ENCODE data around the gene FBXL7.
"Not testable (repeated sequence)": the region's sequence is repeated elsewhere in the genome, so short reads cannot be mapped to it uniquely, and the experiment has no call there.

FBXL7 gene

DNA sequence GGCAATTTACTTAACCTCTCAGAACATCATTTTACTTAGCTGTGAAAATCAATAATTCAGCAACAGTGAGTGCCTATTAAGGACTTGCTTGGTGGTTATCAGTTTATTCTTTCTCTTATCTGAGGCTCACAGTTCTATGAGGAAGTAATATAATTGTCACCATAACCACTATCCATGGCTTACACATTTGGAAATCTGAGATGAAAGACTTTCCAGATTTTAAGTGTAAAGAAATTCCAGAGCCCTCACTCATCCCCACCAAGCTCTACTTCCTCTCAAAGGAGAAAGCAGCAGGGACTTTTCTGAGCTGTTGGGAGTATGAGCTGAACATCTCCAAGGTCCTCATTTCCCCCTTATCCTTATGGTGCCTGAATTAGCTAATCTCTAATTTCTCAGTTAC, 321.5 kb downstream of the FBXL7 start:
- peak; percentile 45 for DNase-seq (ENCODE audit: low read depth)

DNA sequence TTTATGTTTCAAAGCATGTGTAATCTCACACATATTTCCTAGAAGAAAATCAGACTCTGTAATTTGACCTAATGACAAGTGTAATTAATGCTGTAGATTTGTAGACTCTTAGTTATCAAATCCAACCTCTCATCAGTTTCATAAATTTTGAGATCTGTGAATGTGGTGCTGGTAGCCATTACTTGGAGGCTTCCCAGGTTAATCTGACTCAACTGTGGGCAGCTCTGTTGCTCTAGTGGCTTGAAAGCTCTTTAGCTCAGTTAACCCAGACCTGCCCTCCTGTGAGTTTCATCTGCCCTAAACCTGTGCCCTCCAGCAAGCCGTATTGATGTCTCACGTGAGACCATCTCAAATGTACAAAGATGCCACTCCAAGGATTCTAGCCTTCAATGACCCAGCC, 323.4 kb downstream of the FBXL7 start:
- no peak for DNase-seq (ENCODE audit: low read depth)

GRCh38 chr5:15827741-15828140, 327.8 kb downstream of the FBXL7 start:
- DNase-seq (ENCODE audit: low read depth), result no peak

DNA sequence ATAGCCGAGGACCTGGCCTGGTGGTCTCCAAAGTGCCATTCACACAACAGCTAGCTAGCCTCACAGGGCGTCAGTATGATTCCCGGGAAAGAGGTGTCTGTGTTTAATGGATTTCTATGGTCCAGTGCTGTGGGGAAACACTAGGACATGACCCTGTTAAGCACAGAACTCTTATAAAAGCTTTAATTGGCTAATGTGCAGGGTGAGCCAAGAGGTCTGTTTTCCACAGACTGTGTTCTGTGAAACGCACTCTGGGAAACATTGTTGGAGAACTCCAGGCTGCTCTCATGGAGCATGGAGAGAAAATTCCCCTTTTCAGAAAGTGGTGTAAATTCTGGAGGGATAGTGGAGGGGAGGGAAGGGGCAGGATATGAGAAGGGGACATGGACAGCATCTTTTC, 331.4 kb downstream of the FBXL7 start:
- DNase-seq (ENCODE audit: low read depth), result no peak

DNA sequence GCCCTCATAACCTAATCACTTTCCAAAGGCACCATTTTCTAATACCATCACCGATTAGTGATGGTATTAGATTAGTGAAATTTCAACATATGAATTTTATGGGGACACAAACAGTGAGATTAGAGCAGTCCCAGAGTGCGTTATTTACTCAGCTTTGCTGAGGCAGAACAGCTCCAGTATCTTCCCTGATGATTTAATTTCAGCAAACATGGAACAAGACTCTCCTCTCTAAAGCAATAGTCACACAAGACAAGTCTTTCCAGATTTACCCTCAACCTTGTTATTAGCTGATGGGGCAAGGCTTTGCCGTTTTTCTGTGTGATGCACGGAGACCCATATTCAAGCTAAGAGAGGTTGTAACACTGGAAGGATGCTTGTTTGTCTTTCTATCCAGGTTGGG, 333.4 kb downstream of the FBXL7 start:
- no peak for DNase-seq (ENCODE audit: low read depth)

DNA sequence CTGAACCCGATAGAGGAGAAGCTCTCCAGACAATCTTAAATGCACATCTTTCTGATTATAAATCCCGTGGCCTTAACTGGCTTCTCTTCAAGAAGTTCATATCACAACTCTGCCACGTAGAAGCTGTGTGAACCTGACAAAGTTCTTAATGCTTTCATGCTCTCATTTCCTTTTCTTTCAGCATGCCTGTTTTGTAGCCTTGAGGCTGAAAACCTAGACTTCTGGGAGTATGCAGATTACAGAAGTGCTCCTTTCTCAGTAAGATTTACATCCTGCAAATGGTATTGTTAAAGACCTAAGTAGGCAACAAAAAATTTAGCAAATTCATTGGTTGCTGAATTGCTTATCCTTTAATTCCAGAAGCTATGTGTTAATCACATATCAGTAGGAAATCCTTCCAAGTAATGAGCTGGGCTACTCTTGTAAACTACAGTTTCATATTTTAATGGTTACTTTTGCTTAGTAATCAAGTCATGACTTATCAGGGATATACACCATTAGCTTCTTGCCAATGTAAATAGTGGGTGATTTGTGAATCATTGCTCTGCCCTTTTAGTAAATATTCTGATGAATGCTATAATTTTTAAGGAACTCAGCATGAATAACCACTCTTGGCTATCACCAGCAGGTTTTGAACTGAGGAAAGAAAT, 334.7 kb downstream of the FBXL7 start:
- peak; percentile 71 for DNase-seq (ENCODE audit: low read depth)

GRCh38 chr5:15835514-15835913, 335.5 kb downstream of the FBXL7 start:
- DNase-seq (ENCODE audit: low read depth), result peak; percentile 49

GRCh38 chr5:15837551-15838289, 337.7 kb downstream of the FBXL7 start:
- DNase-seq (ENCODE audit: low read depth), result no peak

DNA sequence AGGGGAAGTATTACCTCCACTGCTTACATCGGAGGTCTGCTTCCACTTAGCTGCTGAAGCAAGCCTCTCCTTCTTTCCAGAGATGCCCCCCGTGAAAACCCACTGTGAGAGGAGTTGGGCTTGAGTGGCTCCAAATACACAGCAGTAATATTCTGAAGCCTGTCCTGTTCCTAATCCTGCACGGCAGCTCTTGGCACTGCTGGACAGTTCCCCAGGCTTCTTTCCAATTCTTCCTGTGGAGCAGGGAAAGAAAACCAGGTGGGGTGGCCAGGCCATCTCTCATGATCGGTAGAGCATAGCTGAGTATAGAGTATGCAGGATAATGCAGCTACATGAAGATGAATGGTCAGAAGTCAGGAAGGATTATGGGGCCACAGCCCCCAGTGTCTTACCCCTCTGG, 344.3 kb downstream of the FBXL7 start:
- DNase-seq (ENCODE audit: low read depth), result no peak

- DNase-seq (ENCODE audit: low read depth), result no peak
Measured at GRCh38 chr5:15844871-15845270, 344.9 kb downstream of the FBXL7 start.

GRCh38 chr5:15850536-15850935, 350.6 kb downstream of the FBXL7 start:
- no peak for DNase-seq (ENCODE audit: low read depth)

DNA sequence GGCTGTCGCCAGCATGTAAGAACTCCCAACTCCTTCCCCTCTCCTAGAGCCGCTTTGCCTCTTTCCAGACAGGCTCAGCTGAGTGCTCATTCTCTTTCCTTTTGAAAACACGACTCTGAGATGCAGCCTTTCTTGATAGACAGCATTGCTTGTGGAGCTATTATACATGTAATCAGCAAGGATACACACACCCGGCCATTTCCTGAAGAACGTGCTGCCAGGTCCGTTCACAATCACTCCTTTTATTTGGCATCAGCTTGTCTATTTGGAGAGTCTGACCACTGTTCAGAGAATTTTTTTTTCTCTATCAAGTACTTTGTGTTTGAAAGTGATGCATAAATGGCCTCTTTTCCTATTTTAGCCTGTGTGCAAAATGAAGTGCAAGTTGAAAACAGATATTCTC, 351.0 kb downstream of the FBXL7 start:
- DNase-seq (ENCODE audit: low read depth), result no peak

DNA sequence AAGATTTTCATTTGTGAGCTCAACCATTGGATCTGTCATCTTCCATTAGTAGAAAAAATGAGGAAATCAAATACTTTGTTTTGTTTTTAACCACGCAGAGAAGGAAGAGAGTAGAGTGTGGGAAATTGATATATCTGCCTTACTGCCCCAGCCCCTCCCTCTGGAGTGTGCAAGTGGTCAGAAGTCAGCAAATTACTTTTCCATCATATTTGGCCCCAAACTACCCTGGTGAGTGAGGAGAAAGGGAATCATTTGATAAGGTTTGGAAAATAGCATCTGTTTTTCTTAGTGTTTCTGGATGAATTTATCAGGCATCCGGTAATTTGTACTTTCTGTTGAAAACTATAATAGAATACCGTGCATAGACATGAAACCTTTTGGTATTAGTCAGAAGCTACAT, 352.2 kb downstream of the FBXL7 start:
- no peak for DNase-seq (ENCODE audit: low read depth)

DNA sequence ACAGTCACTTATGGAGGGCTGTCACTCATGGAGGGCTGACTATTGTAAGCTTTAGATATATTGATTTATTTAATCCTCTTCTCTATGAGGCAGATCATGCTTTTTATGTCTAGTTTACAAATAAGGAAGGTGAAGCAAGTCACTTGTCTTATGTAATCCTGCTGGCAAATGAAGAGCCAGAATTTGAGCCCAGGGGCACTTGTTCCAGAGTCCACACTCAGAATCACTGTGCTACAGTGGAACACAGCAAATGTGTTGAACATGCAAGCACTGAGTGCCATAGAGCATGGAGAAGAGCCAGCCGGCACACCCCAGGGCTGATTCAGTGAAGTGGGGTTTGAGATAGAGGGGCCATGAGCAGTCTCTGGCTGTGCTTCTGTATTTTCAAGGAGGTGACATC, 353.0 kb downstream of the FBXL7 start:
- DNase-seq (ENCODE audit: low read depth), result no peak

DNA sequence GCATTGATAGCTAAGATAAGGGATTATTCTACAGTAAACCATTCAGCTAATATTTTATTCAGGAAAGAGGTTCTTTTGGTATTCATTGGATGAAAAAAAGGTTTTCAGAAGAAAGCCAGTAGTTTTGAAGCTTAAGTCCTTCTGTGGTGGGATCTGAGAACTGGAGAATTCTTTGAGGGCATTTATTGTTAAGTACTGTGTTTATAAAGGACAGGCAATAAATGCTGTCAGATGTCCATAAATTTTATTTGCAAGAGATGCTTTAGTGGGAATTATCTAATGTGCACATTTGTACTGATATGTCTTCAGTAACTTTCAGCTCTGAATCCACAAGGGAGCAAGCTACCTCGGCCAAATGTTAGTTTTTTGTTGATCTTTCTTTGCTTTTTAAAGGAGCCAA, 358.3 kb downstream of the FBXL7 start:
- no peak for DNase-seq (ENCODE audit: low read depth)

DNA sequence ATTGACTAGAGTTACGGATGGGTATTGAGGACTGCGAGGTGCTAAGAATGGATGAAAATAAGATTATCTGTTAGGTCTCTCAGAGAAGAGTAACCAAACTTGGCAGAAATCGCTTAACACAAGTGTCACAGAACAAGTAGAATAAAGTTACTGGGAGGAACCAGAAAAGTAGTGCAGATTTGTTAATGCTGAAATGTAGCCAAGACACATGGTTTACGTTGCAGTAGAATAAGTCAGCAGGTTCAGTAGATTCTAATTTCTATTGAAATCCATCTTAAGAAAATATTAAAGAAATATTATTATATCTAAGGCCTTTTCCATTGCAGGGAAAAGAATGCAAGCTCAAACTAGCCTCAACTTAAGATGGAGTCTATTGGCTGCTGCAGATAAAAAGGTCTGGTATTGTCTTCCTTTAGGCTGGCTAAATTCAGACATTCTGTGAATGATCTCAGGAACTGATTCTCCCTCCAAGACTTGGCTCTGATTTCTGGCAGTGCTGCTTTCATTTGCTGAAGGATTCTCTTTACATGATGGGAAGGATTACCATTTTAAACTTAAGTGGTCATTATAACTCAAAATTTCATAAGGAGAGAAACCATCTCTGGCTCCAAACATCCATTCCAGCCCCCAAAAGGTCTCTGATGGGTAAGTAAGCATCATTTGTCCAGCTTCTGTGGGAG, 364.7 kb downstream of the FBXL7 start:
- DNase-seq (ENCODE audit: low read depth), result no peak

- not testable (repeated sequence) for DNase-seq (ENCODE audit: low read depth)
Measured at GRCh38 chr5:15872259-15872658, 372.3 kb downstream of the FBXL7 start.

GRCh38 chr5:15877914-15878313, 377.9 kb downstream of the FBXL7 start:
- DNase-seq (ENCODE audit: low read depth), result no peak

- no peak for DNase-seq (ENCODE audit: low read depth)
Measured at GRCh38 chr5:15880201-15880600, 380.2 kb downstream of the FBXL7 start.

DNA sequence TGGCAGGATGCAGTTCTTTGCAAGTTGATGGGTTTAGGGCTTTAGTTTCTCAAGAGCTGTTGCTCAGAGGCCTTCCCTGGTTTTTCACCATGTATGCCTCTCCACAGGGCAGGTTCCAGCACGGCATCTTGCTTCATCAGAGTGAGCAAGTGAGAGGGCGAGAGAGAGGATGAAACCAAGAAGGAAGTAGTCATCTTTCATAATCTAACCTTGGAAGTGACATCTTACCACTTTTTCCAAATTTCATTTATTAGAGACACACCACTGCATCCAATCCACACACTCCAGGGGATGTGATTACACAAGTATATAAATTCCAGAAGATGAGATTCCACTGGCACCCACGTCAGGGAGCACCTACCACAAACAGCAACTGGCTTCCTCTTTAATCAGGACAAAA, 385.2 kb downstream of the FBXL7 start:
- no peak for DNase-seq (ENCODE audit: low read depth)

DNA sequence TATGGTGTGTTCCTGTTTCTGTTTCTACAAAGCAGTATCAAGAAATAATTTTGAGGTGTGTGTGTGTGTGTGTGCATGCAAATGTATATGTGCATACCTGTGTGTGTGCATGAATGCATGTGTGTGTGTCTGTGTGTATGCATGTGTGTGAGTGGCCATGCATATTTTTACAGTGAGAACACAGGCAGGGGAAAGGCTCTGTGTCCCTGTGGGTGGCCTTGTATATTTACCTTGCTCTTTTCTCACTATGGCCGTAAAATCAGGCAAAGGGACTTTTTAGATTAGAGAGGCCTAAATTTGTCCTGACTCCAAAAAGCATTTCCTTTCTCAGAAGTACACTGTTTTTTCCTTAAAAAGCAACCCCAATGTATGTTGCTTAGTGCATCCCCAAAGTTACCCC, 386.2 kb downstream of the FBXL7 start:
- no peak for DNase-seq (ENCODE audit: low read depth)

DNA sequence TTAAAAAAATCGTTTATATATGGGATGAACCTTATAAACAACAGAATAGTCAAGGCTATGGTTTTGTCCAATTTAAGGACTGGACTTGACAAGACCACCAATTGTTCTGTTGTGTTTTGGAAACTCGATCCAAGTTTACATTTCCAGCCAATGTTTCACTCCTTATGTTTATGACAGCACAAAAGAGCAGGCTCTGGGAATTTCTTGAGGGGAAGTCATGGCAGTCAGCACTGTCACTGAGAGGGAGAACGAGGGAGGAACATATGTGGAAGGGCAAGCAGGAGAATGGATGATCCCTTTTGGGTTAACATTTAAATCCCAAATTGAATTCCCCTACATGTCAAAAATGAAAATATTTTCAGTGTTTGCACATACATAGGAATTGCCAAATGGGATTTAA, 387.1 kb downstream of the FBXL7 start:
- DNase-seq (ENCODE audit: low read depth), result no peak

DNA sequence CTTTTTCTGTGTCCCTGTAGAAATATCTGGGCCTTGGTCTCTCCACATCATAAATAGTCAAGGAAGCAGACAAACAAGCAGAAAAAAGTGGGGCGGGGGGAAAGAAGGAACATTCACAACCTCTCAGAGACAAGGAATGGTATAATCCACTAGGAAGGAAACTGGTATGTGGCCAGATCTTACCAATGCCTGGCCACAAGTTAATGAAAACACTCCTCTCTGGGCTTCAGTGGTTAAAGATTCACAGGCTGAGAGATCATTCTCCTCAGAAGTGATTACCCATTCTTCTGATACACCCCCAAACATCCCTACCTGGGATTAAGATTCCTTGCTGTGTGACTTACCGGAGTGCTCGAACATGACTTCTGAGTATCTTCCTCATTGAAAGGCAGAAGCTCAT, 389.0 kb downstream of the FBXL7 start:
- DNase-seq (ENCODE audit: low read depth), result no peak
